ENCODE data around the gene KLHL11. TPM values are rescaled to one million over a fixed set of nuclear protein-coding genes. Genes with fewer than 3 reads are reported as not detected.
"Not testable (repeated sequence)": the region's sequence is repeated elsewhere in the genome, so short reads cannot be mapped to it uniquely, and the experiment has no call there.

Gene KLHL11
- total and polyA plus RNA-seq, 9 of the 15 experiments (the other 6 are each of a cell fraction or from before 2014, with no cell fraction given): 0.20 to 17.0 (median 10.3) TPM

- intact Hi-C loops (cut with micrococcal nuclease); H3K27me3 ChIP-seq (ENCODE audit: control insufficient read depth in 2 of 2, insufficient read depth in 2 of 2, low read length in 2 of 2); CTCF ChIA-PET (ENCODE audit: low intra/inter-chr PET ratio); H3K9me3 ChIP-seq (replicated peaks; ENCODE audit: control insufficient read depth, insufficient read depth, low read depth, low read length); FAIRE-seq; H3K9ac ChIP-seq (ENCODE audit: insufficient read depth in 1 of 2, low read depth in 2 of 2, low read length in 2 of 2); DNase-seq (ENCODE audit: extremely low read depth in 1 of 4, low spot score in 3 of 4); H2AFZ ChIP-seq (ENCODE audit: low read depth, low read length); H3K27ac ChIP-seq (ENCODE audit: extremely low read depth, low read depth, low read length); ATAC-seq; BruUV-seq (replicated peaks); H4K20me1 ChIP-seq (replicated peaks; ENCODE audit: control insufficient read depth, insufficient read depth, low read length); H3K9me1 ChIP-seq (ENCODE audit: control insufficient read depth, insufficient read depth, low read length); H3K4me3 ChIP-seq; in situ Hi-C loops (cut with MboI); H3K4me2 ChIP-seq (ENCODE audit: insufficient read depth, low read length); H3K36me3 ChIP-seq (ENCODE audit: control insufficient read depth, insufficient read depth, low read length): not testable (repeated sequence)
- Histone ChIP-seq H3K79me2 (ENCODE audit: control insufficient read depth, insufficient read depth, low read length) (peaks cover 16% of the 10 kb centered on the region), H3K4me1 (replicated peaks in 1 of 2; ENCODE audit: control insufficient read depth in 2 of 2, insufficient read depth in 2 of 2, low read length in 2 of 2) (peaks cover 7 to 15% of the 10 kb centered on the region in 2 experiments; a peak in 4 of 5 replicates)
- POLR2A ChIA-PET: interaction anchor here (0.7 kb wide), 1 partner anchor 136 kb away, joined by 3 read pairs; no protein-coding TSS in a partner anchor
- TF ChIP-seq PRDM10 (IDR thresholded peaks at IDR 0.05; ENCODE audit: partially characterized antibody): peak; percentile 44
- WGBS (ENCODE audit: insufficient coverage, low coverage, missing lambda C conversion rate): 17% methylated on average over 2 of the region's 2 CpGs
Measured at GRCh38 chr17:41839448-41839847, 25.8 kb downstream of the KLHL11 start.

Data from K562 (cell line).